Gastroesophageal sphincter (tissue), 4 donors: ENCODE results near the gene LRRC45. TPM values are rescaled to one million over a fixed set of nuclear protein-coding genes. Genes with fewer than 3 reads are reported as not detected.

Source experiments
- ATAC-seq: fragments of 150-250 bp; one replicate; pipeline ENCODE4 v1.9.1; 2016; ENCODE audit warnings: mild to moderate bottlenecking, moderate library complexity
- H3K27ac ChIP-seq, 4 donors: fragments of 200-600 bp; sonication (generic) in 3 of 4; 1 replicate in 3 of 4; 2 replicates in 1 of 4; pipeline ENCODE4 v1.5.1; 2016 to 2019
- H3K27me3 ChIP-seq: fragments of 200-600 bp; sonication (generic); one replicate; pipeline ENCODE4 v1.5.1; 2019
- H3K36me3 ChIP-seq, 2 donors: fragments of 200-600 bp; sonication (generic); one replicate each; pipeline ENCODE4 v1.5.1; 2019; ENCODE audit warnings: control low read depth in 1 of 2
- H3K4me1 ChIP-seq, 3 donors: fragments of 200-600 bp; sonication (generic); 1 replicate in 2 of 3; 2 replicates in 1 of 3; pipeline ENCODE4 v1.5.1; 2016 to 2019; ENCODE audit warnings: control low read depth in 2 of 3
- H3K4me3 ChIP-seq, 2 donors: fragments of 200-600 bp; sonication (generic); one replicate each; pipeline ENCODE4 v1.5.1; 2019; ENCODE audit warnings: mild to moderate bottlenecking in 1 of 2, moderate library complexity in 1 of 2
- H3K9me3 ChIP-seq, 3 donors: fragments of 200-600 bp; sonication (generic); one replicate each; pipeline ENCODE4 v1.5.1; 2017 to 2019; ENCODE audit warnings: control low read depth in 2 of 3
- CTCF ChIP-seq, 4 experiments: fragments of 200-600 bp in 2 of 4; fragments of 450-650 bp in 2 of 4; sonication (generic) in 1 of 4; IDR thresholded peaks; one replicate each; pipeline ENCODE4 v1.5.1; 2017 to 2019; ENCODE audit warnings: antibody characterized with exemption in 4 of 4, mild to moderate bottlenecking in 2 of 4, moderate library complexity in 2 of 4
- EP300 ChIP-seq: sonication (generic); formaldehyde crosslinking; IDR thresholded peaks from one replicate; pipeline ENCODE4 v1.6.1; 2017; ENCODE audit warnings: antibody characterized with exemption, mild to moderate bottlenecking
- POLR2A ChIP-seq, 2 donors: fragments of 450-650 bp; IDR thresholded peaks; one replicate each; pipeline ENCODE4 v1.6.1; 2017; ENCODE audit warnings: antibody characterized with exemption in 2 of 2, mild to moderate bottlenecking in 2 of 2, moderate library complexity in 1 of 2
- POLR2AphosphoS5 ChIP-seq: sonication (generic); formaldehyde crosslinking; IDR thresholded peaks from one replicate; pipeline ENCODE4 v1.6.1; 2017; ENCODE audit warnings: antibody characterized with exemption
- WGBS, 2 donors: methylation state at CpG; one replicate each; pipeline ENCODE4 v1.1.5; 2018; ENCODE audit warnings: low coverage in 1 of 2; 5-methylcytosine and 5-hydroxymethylcytosine counted together
- total RNA-seq, 4 donors: library from RNA; depleted of rRNA; stranded (reverse); fragments of >200 nt; gene quantifications; one replicate each; pipeline ENCODE4 v1.1.0, GENCODE V29; 2016

The LRRC45 gene
- 10 to 100 TPM in 2 of 4 donors, 1 to 10 TPM in 2; 4.4 to 16.3 (median 12.4) TPM for total RNA-seq

- Histone ChIP-seq H3K9me3 (no peaks in the 10 kb centered on the region), H3K27me3 (no peaks in the 10 kb centered on the region), H3K4me3 (peak within 1 kb of the TSS; percentile 68 to 94), H3K36me3 (peaks cover 0 to 36% of the 10 kb centered on the region in 2 donors), H3K27ac (peak within 1 kb of the TSS in 3 of 4 donors; percentile 82 to 85 (median 82)), H3K4me1 (peaks cover 0 to 49% (median 25%) of the 10 kb centered on the region in 3 donors)
- WGBS, 2 donors = no CpG with 5 or more reads among the region's 42 CpGs
- peak; percentile 97 for ATAC-seq
- TF ChIP-seq CTCF (IDR thresholded peaks at IDR 0.05) = no peak
- no peak for TF ChIP-seq POLR2A (IDR thresholded peaks at IDR 0.05)
- TF ChIP-seq EP300 = no peak
- no peak for TF ChIP-seq POLR2AphosphoS5
These were observed at the start of gene LRRC45 for GRCh38 chr17:82022981-82023446. Gene LRRC45 (plus strand): TSS chr17:82023305. CDS start chr17:82023644, 339 bp downstream.

DNA sequence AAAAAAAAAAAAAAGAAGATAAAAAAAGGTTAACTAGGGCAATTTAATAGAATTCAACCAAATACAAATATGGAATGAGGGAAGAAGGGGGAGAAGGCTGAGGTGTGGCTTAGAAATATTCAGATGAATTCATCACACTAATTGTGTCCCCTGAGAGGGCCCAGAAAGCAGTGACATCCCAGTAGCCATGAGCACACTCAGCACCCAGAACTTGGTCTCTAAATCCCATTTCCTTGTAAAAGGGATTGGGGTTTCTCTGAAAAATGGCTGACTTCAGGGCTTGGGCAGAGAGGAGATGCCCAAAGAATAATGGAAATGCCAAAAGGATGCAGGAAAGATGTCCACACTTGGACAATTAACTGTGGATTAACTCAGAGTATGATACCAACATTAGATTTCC lies 49.7 kb upstream of the LRRC45 start:
- H3K36me3 ChIP-seq = no peaks in the 10 kb centered on the region
- H3K27ac ChIP-seq = no peak overlapping the region
- H3K27me3 ChIP-seq = peaks cover 41% of the 10 kb centered on the region
- TF ChIP-seq POLR2A (IDR thresholded peaks at IDR 0.05) (no peak), EP300 (no peak), POLR2AphosphoS5 (no peak), CTCF (IDR thresholded peaks at IDR 0.05) (no peak)
- peaks cover 0 to 22% (median 5%) of the 10 kb centered on the region in 3 donors for H3K4me1 ChIP-seq
- H3K9me3 ChIP-seq = no peaks in the 10 kb centered on the region
- H3K4me3 ChIP-seq = no peak overlapping the region
- no peak for ATAC-seq

DNA sequence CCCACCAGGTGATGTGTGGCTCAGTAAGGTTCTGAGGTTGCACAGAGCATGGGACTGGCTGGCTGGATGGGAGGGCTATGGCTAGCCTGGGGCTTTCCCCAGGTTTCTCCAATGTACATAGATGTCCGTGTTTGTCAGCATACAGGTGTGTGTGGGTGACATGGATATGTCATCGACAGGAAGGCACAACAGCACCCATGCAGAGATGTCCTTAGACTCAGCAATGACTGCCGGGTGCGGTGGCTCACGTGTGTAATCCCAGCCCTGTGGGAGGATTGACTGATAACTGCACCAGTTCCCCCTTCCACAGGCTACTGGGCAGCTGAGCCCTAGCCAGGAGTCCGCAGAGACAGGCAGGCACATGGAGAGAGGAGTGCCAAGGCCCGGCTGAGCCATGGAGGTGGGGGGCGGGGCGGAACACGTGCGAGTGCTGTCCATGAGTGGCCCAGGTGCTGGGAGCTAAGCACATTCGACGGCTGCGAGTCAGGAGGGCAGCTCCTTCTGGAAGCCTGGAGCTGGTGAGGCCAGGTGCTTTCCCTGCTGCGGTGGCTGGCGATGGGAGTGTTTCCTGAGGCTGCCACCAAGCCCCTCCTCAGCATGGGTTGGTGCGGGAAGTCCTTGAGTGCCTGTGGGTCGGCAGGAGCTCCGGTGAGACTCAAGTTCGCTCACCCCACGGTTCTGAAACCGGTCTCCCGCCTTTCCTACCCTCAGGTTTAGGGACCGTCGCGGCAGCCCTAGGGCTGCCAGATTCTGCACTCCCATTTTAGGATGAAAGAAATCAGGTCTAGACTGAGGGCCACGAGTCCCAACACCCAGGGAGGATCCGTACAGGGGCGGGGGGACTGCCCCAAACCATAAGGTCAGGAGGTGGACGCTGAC lies 46.5 kb upstream of the LRRC45 start:
- peak overlapping the region; percentile 57 to 94 for H3K4me3 ChIP-seq
- no peak for TF ChIP-seq EP300
- no peak for TF ChIP-seq POLR2A (IDR thresholded peaks at IDR 0.05)
- TF ChIP-seq POLR2AphosphoS5 = no peak
- no peak for TF ChIP-seq CTCF (IDR thresholded peaks at IDR 0.05)
- H3K9me3 ChIP-seq = no peaks in the 10 kb centered on the region
- 20 to 61% methylated on average over 4 of the region's 30 CpGs for WGBS, 2 donors
- H3K4me1 ChIP-seq = peaks cover 0 to 22% (median 7%) of the 10 kb centered on the region in 3 donors
- peak overlapping the region; percentile 34 to 95 (median 92) for H3K27ac ChIP-seq
- peak; percentile 12 for ATAC-seq
- H3K27me3 ChIP-seq = peaks cover 25% of the 10 kb centered on the region
- H3K36me3 ChIP-seq = peaks cover 0 to 25% of the 10 kb centered on the region in 2 donors

DNA sequence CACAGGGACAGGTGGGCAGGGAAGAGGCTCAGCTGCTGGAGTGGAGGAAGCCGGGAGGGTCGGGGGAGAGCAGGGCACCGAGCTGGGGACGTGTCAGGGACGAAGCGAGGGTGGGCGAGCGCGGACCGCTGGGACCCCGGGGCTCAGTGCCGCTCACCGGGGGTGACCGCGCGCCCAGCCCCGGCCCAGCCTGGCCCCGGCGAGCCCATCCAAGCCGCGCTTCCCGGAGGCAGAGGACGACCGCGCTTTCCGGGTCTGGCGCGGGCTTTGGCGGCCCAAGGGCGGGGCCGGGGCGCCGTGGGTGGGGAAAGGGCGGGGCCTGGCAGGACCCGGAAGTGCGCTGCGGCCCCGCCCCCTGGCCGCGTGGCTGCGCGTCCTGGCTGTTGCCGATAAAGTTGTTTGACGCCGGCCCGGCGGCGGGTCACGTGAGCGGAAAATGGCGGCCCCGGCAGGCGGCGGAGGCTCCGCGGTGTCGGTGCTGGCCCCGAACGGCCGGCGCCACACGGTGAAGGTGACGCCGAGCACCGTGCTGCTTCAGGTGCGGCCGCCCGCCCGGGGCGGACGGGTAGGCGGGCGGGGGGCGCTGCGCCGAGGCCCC lies 45.8 kb upstream of the LRRC45 start, which contains the start of gene ASPSCR1:
ASPSCR1 (plus strand) TSS at position 419 of the 598 bp plus-strand sequence; CDS start at position 437, 18 bp downstream.
- no peaks in the 10 kb centered on the region for H3K9me3 ChIP-seq
- TF ChIP-seq POLR2AphosphoS5 (no peak), CTCF (IDR thresholded peaks at IDR 0.05) (peak in 1 of 4 experiments; percentile 5), EP300 (no peak), POLR2A (IDR thresholded peaks at IDR 0.05) (peak; percentile 67 to 89)
- peaks cover 18% of the 10 kb centered on the region for H3K27me3 ChIP-seq
- peak within 1 kb of the TSS; percentile 34 to 95 (median 92) for H3K27ac ChIP-seq
- peak within 1 kb of the TSS; percentile 57 to 94 for H3K4me3 ChIP-seq
- H3K36me3 ChIP-seq = peaks cover 0 to 32% of the 10 kb centered on the region in 2 donors
- ATAC-seq = peak; percentile 97
- peaks cover 0 to 22% (median 7%) of the 10 kb centered on the region in 3 donors for H3K4me1 ChIP-seq
- WGBS, 2 donors = no CpG with 5 or more reads among the region's 76 CpGs
